SJSA1 (cell line): ENCODE data around the gene GHRH. TPM values are rescaled to one million over a fixed set of nuclear protein-coding genes. Genes with fewer than 3 reads are reported as not detected.
A peak's percentile ranks its signal among the peaks of the same experiment; 100 is the strongest.

Experiments
- DNase-seq, 2 experiments: peaks; one replicate each; pipeline ENCODE4 v3.0.0-alpha.2; 2015 to 2020; ENCODE audit warnings: low spot score in 2 of 2, low read depth in 1 of 2
- H3K27ac ChIP-seq: fragments of 250-450 bp; sonication (Bioruptor Pico); 2 replicates; pipeline ENCODE4 v1.5.1; 2020; ENCODE audit warnings: mild to moderate bottlenecking, moderate library complexity
- H3K27me3 ChIP-seq: fragments of 250-450 bp; sonication (Bioruptor Pico); replicated peaks from 2 replicates; pipeline ENCODE4 v1.5.1; 2020; ENCODE audit warnings: mild to moderate bottlenecking, moderate library complexity
- H3K36me3 ChIP-seq: fragments of 250-450 bp; sonication (Bioruptor Pico); 2 replicates; pipeline ENCODE4 v1.5.1; 2020; ENCODE audit warnings: mild to moderate bottlenecking
- H3K4me1 ChIP-seq: fragments of 250-450 bp; sonication (Bioruptor Pico); replicated peaks from 2 replicates; pipeline ENCODE4 v1.6.1; 2021; ENCODE audit warnings: mild to moderate bottlenecking
- H3K4me3 ChIP-seq: fragments of 250-450 bp; sonication (Bioruptor Pico); 2 replicates; pipeline ENCODE4 v1.5.1; 2020; ENCODE audit warnings: mild to moderate bottlenecking
- H3K9me3 ChIP-seq: fragments of 250-450 bp; sonication (Bioruptor Pico); replicated peaks from 2 replicates; pipeline ENCODE4 v1.5.1; 2020; ENCODE audit warnings: mild to moderate bottlenecking
- total RNA-seq: library from RNA; depleted of rRNA; stranded (reverse); fragments of >200 nt; shearing (Covaris generic); gene quantifications from 2 replicates; pipeline ENCODE4 v1.2.3, GENCODE V29; 2014; rRNA removed

Gene GHRH
- not detected in 2 replicates for total RNA-seq

GRCh38 chr20:37261714-37262113 lies at the start of gene GHRH:
TSS of gene GHRH (minus strand) at chr20:37261814. CDS start at chr20:37256889, 4,925 bp downstream.
- H3K4me1 ChIP-seq = no peaks in the 10 kb centered on the region
- H3K27me3 ChIP-seq = peaks cover 33% of the 10 kb centered on the region
- H3K36me3 ChIP-seq = no peaks in the 10 kb centered on the region
- H3K4me3 ChIP-seq = no peak within 1 kb of the TSS
- no peak within 1 kb of the TSS for H3K27ac ChIP-seq
- no peak for DNase-seq
- no peaks in the 10 kb centered on the region for H3K9me3 ChIP-seq

- no peaks in the 10 kb centered on the region for H3K27me3 ChIP-seq
- peaks cover 32% of the 10 kb centered on the region for H3K4me1 ChIP-seq
- H3K27ac ChIP-seq = no peak overlapping the region
- DNase-seq = no peak
- H3K4me3 ChIP-seq = no peak overlapping the region
- no peaks in the 10 kb centered on the region for H3K9me3 ChIP-seq
- H3K36me3 ChIP-seq = peaks cover 71% of the 10 kb centered on the region
Measured at GRCh38 chr20:37310951-37311350, 49.3 kb upstream of the GHRH start.

GRCh38 chr20:37309936-37310590 lies 48.4 kb upstream of the GHRH start:
- no peak overlapping the region for H3K27ac ChIP-seq
- no peak for DNase-seq
- peaks cover 27% of the 10 kb centered on the region for H3K4me1 ChIP-seq
- peaks cover 62% of the 10 kb centered on the region for H3K36me3 ChIP-seq
- H3K27me3 ChIP-seq = no peaks in the 10 kb centered on the region
- H3K4me3 ChIP-seq = no peak overlapping the region
- H3K9me3 ChIP-seq = no peaks in the 10 kb centered on the region

GRCh38 chr20:37309290-37309689 lies 47.7 kb upstream of the GHRH start:
- Histone ChIP-seq H3K27me3 (no peaks in the 10 kb centered on the region), H3K27ac (no peak overlapping the region), H3K4me1 (peaks cover 19% of the 10 kb centered on the region), H3K36me3 (peaks cover 63% of the 10 kb centered on the region), H3K9me3 (no peaks in the 10 kb centered on the region), H3K4me3 (no peak overlapping the region)
- DNase-seq = no peak

GRCh38 chr20:37308086-37309050 lies 46.8 kb upstream of the GHRH start:
- Histone ChIP-seq H3K9me3 (no peaks in the 10 kb centered on the region), H3K36me3 (peaks cover 61% of the 10 kb centered on the region), H3K4me1 (peaks cover 16% of the 10 kb centered on the region), H3K4me3 (no peak overlapping the region), H3K27me3 (no peaks in the 10 kb centered on the region), H3K27ac (no peak overlapping the region)
- DNase-seq = no peak

GRCh38 chr20:37305839-37306238 lies 44.2 kb upstream of the GHRH start:
- H3K36me3 ChIP-seq = peaks cover 73% of the 10 kb centered on the region
- peaks cover 6% of the 10 kb centered on the region for H3K4me1 ChIP-seq
- DNase-seq = no peak

GRCh38 chr20:37305079-37305478 lies 43.5 kb upstream of the GHRH start:
- Histone ChIP-seq H3K27me3 (no peaks in the 10 kb centered on the region), H3K4me1 (peaks cover 14% of the 10 kb centered on the region), H3K36me3 (peaks cover 70% of the 10 kb centered on the region), H3K4me3 (no peak overlapping the region), H3K27ac (no peak overlapping the region), H3K9me3 (no peaks in the 10 kb centered on the region)
- no peak for DNase-seq

More at GRCh38 chr20:37305839-37306238, 44.2 kb upstream of the GHRH start:
- no peaks in the 10 kb centered on the region for H3K27me3 ChIP-seq
- H3K9me3 ChIP-seq = no peaks in the 10 kb centered on the region
- no peak overlapping the region for H3K4me3 ChIP-seq
- H3K27ac ChIP-seq = no peak overlapping the region

GRCh38 chr20:37303637-37304036 lies 42.0 kb upstream of the GHRH start:
- Histone ChIP-seq H3K27ac (no peak overlapping the region), H3K27me3 (no peaks in the 10 kb centered on the region), H3K36me3 (peaks cover 58% of the 10 kb centered on the region), H3K4me3 (no peak overlapping the region), H3K4me1 (peaks cover 24% of the 10 kb centered on the region), H3K9me3 (no peaks in the 10 kb centered on the region)
- no peak for DNase-seq

- Histone ChIP-seq H3K4me3 (no peak overlapping the region), H3K36me3 (peaks cover 57% of the 10 kb centered on the region), H3K4me1 (peaks cover 30% of the 10 kb centered on the region), H3K27me3 (no peaks in the 10 kb centered on the region), H3K27ac (no peak overlapping the region), H3K9me3 (no peaks in the 10 kb centered on the region)
- no peak for DNase-seq
Measured at GRCh38 chr20:37302981-37303380, 41.4 kb upstream of the GHRH start.

- no peaks in the 10 kb centered on the region for H3K27me3 ChIP-seq
- no peaks in the 10 kb centered on the region for H3K9me3 ChIP-seq
- H3K27ac ChIP-seq = no peak overlapping the region
- H3K4me3 ChIP-seq = no peak overlapping the region
- H3K4me1 ChIP-seq = peaks cover 38% of the 10 kb centered on the region
- peaks cover 49% of the 10 kb centered on the region for H3K36me3 ChIP-seq
- DNase-seq = no peak
Measured at GRCh38 chr20:37301558-37301957, 39.9 kb upstream of the GHRH start.

- H3K27me3 ChIP-seq = no peaks in the 10 kb centered on the region
- H3K9me3 ChIP-seq = no peaks in the 10 kb centered on the region
- peaks cover 45% of the 10 kb centered on the region for H3K36me3 ChIP-seq
- H3K27ac ChIP-seq = no peak overlapping the region
- no peak overlapping the region for H3K4me3 ChIP-seq
- H3K4me1 ChIP-seq = peaks cover 42% of the 10 kb centered on the region
- DNase-seq = no peak
Measured at GRCh38 chr20:37301120-37301519, 39.5 kb upstream of the GHRH start.

GRCh38 chr20:37299718-37300528 lies 38.3 kb upstream of the GHRH start:
- peaks cover 53% of the 10 kb centered on the region for H3K4me1 ChIP-seq
- no peaks in the 10 kb centered on the region for H3K9me3 ChIP-seq
- H3K36me3 ChIP-seq = peaks cover 43% of the 10 kb centered on the region
- no peak overlapping the region for H3K4me3 ChIP-seq
- no peaks in the 10 kb centered on the region for H3K27me3 ChIP-seq
- peak overlapping the region; percentile 40 for H3K27ac ChIP-seq
- DNase-seq = no peak

GRCh38 chr20:37298190-37298939 lies 36.8 kb upstream of the GHRH start:
- H3K9me3 ChIP-seq = no peaks in the 10 kb centered on the region
- peaks cover 38% of the 10 kb centered on the region for H3K36me3 ChIP-seq
- H3K4me1 ChIP-seq = peaks cover 68% of the 10 kb centered on the region
- no peak overlapping the region for H3K4me3 ChIP-seq
- no peak for DNase-seq
- H3K27ac ChIP-seq = no peak overlapping the region
- no peaks in the 10 kb centered on the region for H3K27me3 ChIP-seq
